ENCODE results near the gene ELAVL2.

DNA sequence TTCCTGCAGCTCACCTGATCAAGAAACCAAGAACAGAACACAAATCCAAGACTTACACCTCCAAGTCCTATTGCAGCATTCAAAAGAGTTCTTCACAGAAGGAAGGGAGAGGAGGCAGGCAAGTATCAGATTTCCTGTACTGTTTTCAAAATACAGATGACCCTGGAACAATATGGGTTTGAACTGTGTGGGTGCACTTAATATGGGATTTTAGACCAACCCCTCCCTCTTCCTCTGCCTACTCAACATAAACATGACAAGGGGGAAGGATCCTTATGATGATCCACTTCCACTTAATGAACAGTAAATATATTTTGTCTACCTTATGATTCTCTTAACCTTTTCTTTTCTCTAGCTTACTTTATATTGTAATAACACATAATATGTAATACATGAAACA lies 104.6 kb downstream of the ELAVL2 start:
- TF ChIP-seq, protein P1, sequence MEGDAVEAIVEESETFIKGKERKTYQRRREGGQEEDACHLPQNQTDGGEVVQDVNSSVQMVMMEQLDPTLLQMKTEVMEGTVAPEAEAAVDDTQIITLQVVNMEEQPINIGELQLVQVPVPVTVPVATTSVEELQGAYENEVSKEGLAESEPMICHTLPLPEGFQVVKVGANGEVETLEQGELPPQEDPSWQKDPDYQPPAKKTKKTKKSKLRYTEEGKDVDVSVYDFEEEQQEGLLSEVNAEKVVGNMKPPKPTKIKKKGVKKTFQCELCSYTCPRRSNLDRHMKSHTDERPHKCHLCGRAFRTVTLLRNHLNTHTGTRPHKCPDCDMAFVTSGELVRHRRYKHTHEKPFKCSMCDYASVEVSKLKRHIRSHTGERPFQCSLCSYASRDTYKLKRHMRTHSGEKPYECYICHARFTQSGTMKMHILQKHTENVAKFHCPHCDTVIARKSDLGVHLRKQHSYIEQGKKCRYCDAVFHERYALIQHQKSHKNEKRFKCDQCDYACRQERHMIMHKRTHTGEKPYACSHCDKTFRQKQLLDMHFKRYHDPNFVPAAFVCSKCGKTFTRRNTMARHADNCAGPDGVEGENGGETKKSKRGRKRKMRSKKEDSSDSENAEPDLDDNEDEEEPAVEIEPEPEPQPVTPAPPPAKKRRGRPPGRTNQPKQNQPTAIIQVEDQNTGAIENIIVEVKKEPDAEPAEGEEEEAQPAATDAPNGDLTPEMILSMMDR (IDR thresholded peaks at IDR 0.05): no peak
- no peak for TF ChIP-seq EZH2phosphoT487 (IDR thresholded peaks at IDR 0.05)
- TF ChIP-seq EZH2 (IDR thresholded peaks at IDR 0.05): no peak
